Calu3 (cell line): ENCODE results near the gene NUBP1. TPM values are rescaled to one million over a fixed set of nuclear protein-coding genes. Genes with fewer than 3 reads are reported as not detected.

Source experiments
- BruUV-seq: library from RNA; stranded (reverse); fragments of 400-500 nt; replicated peaks from 2 replicates; lab custom pipeline; 2021; lab: Mats Ljungman, UMichigan
- CTCF ChIA-PET: fragments of 300-600 bp; sonication (Branson Sonifier 250); formaldehyde crosslinking; loops from one replicate; lab custom pipeline; 2022; ENCODE audit warnings: antibody characterized with exemption; lab: Charles Lee
- DNase-seq: peaks from one replicate; pipeline ENCODE4 v3.0.0; 2022
- H3K27ac Mint-ChIP-seq: one replicate; pipeline ENCODE4 v1.8.0; 2022; ENCODE audit warnings: mixed read lengths; ENCODE audit not compliant: unreplicated experiment
- H3K27me3 Mint-ChIP-seq: one replicate; pipeline ENCODE4 v1.8.0; 2022; ENCODE audit warnings: mixed read lengths; ENCODE audit not compliant: unreplicated experiment
- H3K36me3 Mint-ChIP-seq: one replicate; pipeline ENCODE4 v1.8.0; 2022; ENCODE audit warnings: mild to moderate bottlenecking, moderate library complexity, mixed read lengths; ENCODE audit not compliant: insufficient read depth, unreplicated experiment
- H3K4me1 Mint-ChIP-seq: one replicate; pipeline ENCODE4 v1.8.0; 2022; ENCODE audit warnings: mild to moderate bottlenecking, low read depth, mixed read lengths; ENCODE audit not compliant: unreplicated experiment
- H3K4me3 Mint-ChIP-seq: one replicate; pipeline ENCODE4 v1.8.0; 2022; ENCODE audit warnings: mild to moderate bottlenecking, low read depth, moderate library complexity, mixed read lengths; ENCODE audit not compliant: unreplicated experiment
- H3K9me3 Mint-ChIP-seq: one replicate; pipeline ENCODE4 v1.8.0; 2022; ENCODE audit warnings: low read depth, mixed read lengths; ENCODE audit not compliant: unreplicated experiment
- CTCF ChIP-seq: fragments of 200-600 bp; IDR thresholded peaks from one replicate; pipeline ENCODE4 v1.8.0; 2022; ENCODE audit warnings: antibody characterized with exemption; ENCODE audit not compliant: unreplicated experiment
- intact Hi-C: fragments of 100-400 bp; cut with micrococcal nuclease; formaldehyde crosslinking; loops from one replicate; pipeline ENCODE4 v1.10.0; 2022; ENCODE audit not compliant: unreplicated experiment
- total RNA-seq: library from RNA; stranded (reverse); gene quantifications from 2 replicates; pipeline ENCODE4 v1.2.3, GENCODE V29; 2022

The NUBP1 gene
- total RNA-seq, 1 experiment from 2014 or later, result 35.9 TPM

GRCh38 chr16:10808850-10809249, 65.2 kb downstream of the NUBP1 start:
- CTCF ChIA-PET, result no interaction called here
- DNase-seq, result no peak
- BruUV-seq, result no TSS peak
- Mint-ChIP-seq H3K36me3 (no peaks in the 10 kb centered on the region), H3K4me3 (no peak overlapping the region), H3K4me1 (no peaks in the 10 kb centered on the region), H3K9me3 (no peaks in the 10 kb centered on the region), H3K27me3 (no peaks in the 10 kb centered on the region), H3K27ac (no peak overlapping the region)
- TF ChIP-seq CTCF, result no peak
- intact Hi-C loops, result no loop called here

DNA sequence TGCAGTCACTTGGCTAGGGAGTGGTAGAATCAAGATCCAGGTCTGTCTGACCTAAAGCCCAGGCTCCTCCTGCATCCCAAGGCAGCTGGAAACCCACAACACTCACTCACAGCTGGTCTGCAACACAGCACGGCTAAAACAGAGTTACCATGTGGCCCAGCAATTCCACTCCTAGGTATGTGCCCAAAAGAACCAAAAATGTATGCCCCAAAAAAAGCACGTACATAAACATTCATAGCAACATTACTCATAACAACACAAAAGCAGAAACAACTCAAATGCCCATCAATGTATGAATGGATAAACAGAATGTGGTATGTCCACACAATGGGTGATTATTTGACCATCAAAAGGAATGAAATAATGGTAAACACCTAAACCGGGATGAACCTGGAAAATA, 66.1 kb downstream of the NUBP1 start:
- TF ChIP-seq CTCF, result no peak
- BruUV-seq, result no TSS peak
- Mint-ChIP-seq H3K9me3 (no peaks in the 10 kb centered on the region), H3K4me1 (no peaks in the 10 kb centered on the region), H3K27me3 (no peaks in the 10 kb centered on the region), H3K36me3 (no peaks in the 10 kb centered on the region), H3K4me3 (no peak overlapping the region), H3K27ac (no peak overlapping the region)
- intact Hi-C loops, result no loop called here
- no peak for DNase-seq
- CTCF ChIA-PET, result interaction anchor here (0.7 kb wide), 1 partner anchor 22 kb away, joined by 4 read pairs; no protein-coding TSS in a partner anchor

- no peaks in the 10 kb centered on the region for H3K4me1 Mint-ChIP-seq
- no peak for TF ChIP-seq CTCF
- no peak overlapping the region for H3K27ac Mint-ChIP-seq
- DNase-seq, result no peak
- no TSS peak for BruUV-seq
- no peaks in the 10 kb centered on the region for H3K9me3 Mint-ChIP-seq
- intact Hi-C loops, result no loop called here
- no peaks in the 10 kb centered on the region for H3K27me3 Mint-ChIP-seq
- no peak overlapping the region for H3K4me3 Mint-ChIP-seq
- H3K36me3 Mint-ChIP-seq, result no peaks in the 10 kb centered on the region
- CTCF ChIA-PET, result interaction anchor here (0.5 to 0.7 kb wide), 2 partner anchors 9 to 75 kb away, joined by 3 to 4 read pairs; no protein-coding TSS in a partner anchor
Measured at GRCh38 chr16:10812312-10813098, 68.9 kb downstream of the NUBP1 start.

DNA sequence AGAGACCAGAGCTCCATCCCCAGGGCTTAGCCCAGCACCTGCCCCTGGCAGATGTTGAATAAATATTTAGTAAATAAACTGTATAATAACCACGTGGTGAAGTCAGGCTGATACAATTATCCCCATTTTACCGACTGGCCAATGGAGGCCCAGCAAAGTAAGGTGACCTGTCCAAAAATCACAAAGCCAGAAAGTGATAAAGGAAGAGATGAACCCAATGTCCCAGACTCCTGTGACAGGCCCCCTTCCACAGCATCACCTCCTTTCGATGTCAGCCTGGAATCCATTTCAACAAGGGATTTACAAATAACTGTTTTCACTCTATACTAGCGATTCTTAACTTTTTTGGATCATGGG, 69.4 kb downstream of the NUBP1 start:
- no peaks in the 10 kb centered on the region for H3K27me3 Mint-ChIP-seq
- intact Hi-C loops, result no loop called here
- no peaks in the 10 kb centered on the region for H3K36me3 Mint-ChIP-seq
- no peaks in the 10 kb centered on the region for H3K4me1 Mint-ChIP-seq
- TF ChIP-seq CTCF, result no peak
- no TSS peak for BruUV-seq
- H3K4me3 Mint-ChIP-seq, result no peak overlapping the region
- H3K9me3 Mint-ChIP-seq, result no peaks in the 10 kb centered on the region
- CTCF ChIA-PET, result interaction anchor here (0.7 kb wide), 1 partner anchor 10 kb away, joined by 4 read pairs; no protein-coding TSS in a partner anchor
- DNase-seq, result no peak
- H3K27ac Mint-ChIP-seq, result no peak overlapping the region
